K562 (cell line): ENCODE results near the gene TRIM14. TPM values are rescaled to one million over a fixed set of nuclear protein-coding genes. Genes with fewer than 3 reads are reported as not detected.
A peak's percentile ranks its signal among the peaks of the same experiment; 100 is the strongest.

Experiments
- ATAC-seq: fragments of 200-7000 bp; cut with Tn5 transposase; 3 replicates; pipeline ENCODE4 v1.9.1; 2020; ENCODE audit warnings: moderate library complexity
- BruUV-seq: library from RNA; stranded (reverse); fragments of 400-500 nt; replicated peaks from 2 replicates; lab custom pipeline; 2021; lab: Mats Ljungman, UMichigan
- CTCF ChIA-PET: fragments of 300-600 bp; formaldehyde crosslinking; extraction: SDS; loops from one replicate; lab custom pipeline; 2021; ENCODE audit warnings: low intra/inter-chr PET ratio; lab: Yijun Ruan, JAX
- POLR2A ChIA-PET: fragments of 300-600, 350-650 bp; sonication (Branson Sonifier 250); formaldehyde crosslinking; extraction: SDS; loops from one replicate; lab custom pipeline; 2021; ENCODE audit warnings: antibody characterized with exemption, inconsistent platforms; lab: Yijun Ruan, JAX
- DNase-seq, 4 experiments: peaks; one replicate each; pipeline versions ENCODE4 v3.0.0 to v3.0.0-alpha.2; 2011 to 2018; ENCODE audit warnings: low spot score in 3 of 4, mixed read lengths in 3 of 4; ENCODE audit errors: extremely low read depth in 1 of 4
- FAIRE-seq: peaks from 2 replicates; lab custom pipeline; 2011; peaks lifted over from hg19 to GRCh38; lab: Jason Lieb, UNC
- H2AFZ ChIP-seq: 2 replicates; pipeline ENCODE4 v1.6.0; 2011; ENCODE audit warnings: low read depth, low read length, control low read depth, inconsistent platforms
- H3K27ac ChIP-seq: fragments of 200-600 bp; 3 replicates; pipeline ENCODE4 v1.8.0; 2011; ENCODE audit warnings: low read depth, mild to moderate bottlenecking, control low read depth, inconsistent platforms, low read length, moderate library complexity, mixed read lengths; ENCODE audit errors: extremely low read depth
- H3K27me3 ChIP-seq, 2 experiments: fragments of 300-600 bp in 1 of 2; 2 replicates in 1 of 2; 3 replicates in 1 of 2; pipeline versions ENCODE4 v1.6.0 to v1.8.0; 2011; ENCODE audit warnings: inconsistent platforms in 2 of 2, low read length in 2 of 2, mild to moderate bottlenecking in 1 of 2, mixed read lengths in 1 of 2, moderate library complexity in 1 of 2; ENCODE audit not compliant: control insufficient read depth in 2 of 2, insufficient read depth in 2 of 2
- H3K36me3 ChIP-seq: fragments of 300-600 bp; 3 replicates; pipeline ENCODE4 v1.8.0; 2011; ENCODE audit warnings: mild to moderate bottlenecking, low read length, inconsistent platforms; ENCODE audit not compliant: control insufficient read depth, insufficient read depth
- H3K4me1 ChIP-seq, 2 experiments: fragments of 200-600 bp in 1 of 2; replicated peaks in 1 of 2; 2 replicates in 1 of 2; 3 replicates in 1 of 2; pipeline versions ENCODE4 v1.5.1 to v1.8.0; 2011; ENCODE audit warnings: inconsistent platforms in 2 of 2, low read length in 2 of 2, mild to moderate bottlenecking in 1 of 2, mixed read lengths in 1 of 2, moderate library complexity in 1 of 2; ENCODE audit not compliant: control insufficient read depth in 2 of 2, insufficient read depth in 2 of 2
- H3K4me2 ChIP-seq: 2 replicates; pipeline ENCODE4 v1.6.1; 2011; ENCODE audit warnings: low read length, control low read depth, inconsistent platforms, mixed read lengths; ENCODE audit not compliant: insufficient read depth
- H3K4me3 ChIP-seq: fragments of 200-600 bp; sonication (generic), shearing (Covaris generic); 2 replicates; pipeline ENCODE4 v1.5.1; 2016; ENCODE audit warnings: control low read depth, inconsistent platforms
- H3K79me2 ChIP-seq: fragments of 200-600 bp; 3 replicates; pipeline ENCODE4 v1.8.0; 2011; ENCODE audit warnings: low read length, inconsistent platforms; ENCODE audit not compliant: control insufficient read depth, insufficient read depth
- H3K9ac ChIP-seq, 2 experiments: 2 replicates each; pipeline versions ENCODE4 v1.6.0 to v1.6.1; 2011; ENCODE audit warnings: low read depth in 2 of 2, low read length in 2 of 2, control low read depth in 1 of 2, inconsistent platforms in 1 of 2, mild to moderate bottlenecking in 1 of 2, mixed read lengths in 1 of 2; ENCODE audit not compliant: insufficient read depth in 1 of 2
- H3K9me1 ChIP-seq: one replicate; pipeline ENCODE4 v1.6.0; 2011; ENCODE audit warnings: inconsistent platforms, mild to moderate bottlenecking, low read length, moderate library complexity; ENCODE audit not compliant: control insufficient read depth, insufficient read depth
- H3K9me3 ChIP-seq: replicated peaks from 2 replicates; pipeline ENCODE4 v1.5.1; 2011; ENCODE audit warnings: low read depth, low read length, inconsistent platforms; ENCODE audit not compliant: control insufficient read depth, insufficient read depth
- H4K20me1 ChIP-seq: replicated peaks from 2 replicates; pipeline ENCODE4 v1.6.1; 2011; ENCODE audit warnings: low read length, inconsistent platforms, mixed read lengths; ENCODE audit not compliant: control insufficient read depth, insufficient read depth
- CBX5 ChIP-seq: IDR thresholded peaks from 2 replicates; pipeline ENCODE4 v1.6.1; 2014; ENCODE audit warnings: low read depth, borderline replicate concordance
- FOXK2 ChIP-seq, 2 experiments: fragments of 450-650 bp; IDR thresholded peaks in 1 of 2; conservative IDR thresholded peaks in 1 of 2; 2 replicates each; pipeline ENCODE4 v1.6.1; 2016; ENCODE audit warnings: low read depth in 2 of 2, mild to moderate bottlenecking in 1 of 2
- NONO ChIP-seq, 2 experiments: fragments of 200-400 bp in 1 of 2; fragments of 450-650 bp in 1 of 2; formaldehyde crosslinking in 1 of 2; IDR thresholded peaks; 2 replicates each; pipeline ENCODE4 v1.6.1; 2017; ENCODE audit warnings: low read depth in 2 of 2, mild to moderate bottlenecking in 2 of 2, moderate library complexity in 2 of 2, low read length in 1 of 2
- POLR3A ChIP-seq: IDR thresholded peaks from 2 replicates; pipeline ENCODE4 v1.6.1; 2011; ENCODE audit warnings: borderline replicate concordance, mild to moderate bottlenecking, moderate library complexity; ENCODE audit not compliant: insufficient read length, insufficient read depth; ENCODE audit errors: extremely low read depth
- RBFOX2 ChIP-seq: fragments of 200-400 bp; formaldehyde crosslinking; IDR thresholded peaks from 2 replicates; pipeline ENCODE4 v1.6.1; 2017; ENCODE audit warnings: low read depth, mild to moderate bottlenecking, low read length, moderate library complexity
- SIRT6 ChIP-seq: IDR thresholded peaks from one replicate; pipeline ENCODE4 v1.6.1; 2012; ENCODE audit warnings: low read depth, mild to moderate bottlenecking, control low read depth, inconsistent platforms, low read length, moderate library complexity
- TAF15 ChIP-seq: fragments of 200-400 bp; formaldehyde crosslinking; IDR thresholded peaks from 2 replicates; pipeline ENCODE4 v1.6.1; 2017; ENCODE audit warnings: mild to moderate bottlenecking, low read depth, low read length, moderate library complexity
- TBP ChIP-seq: optimal IDR thresholded peaks from 2 replicates; pipeline ENCODE3; 2011; ENCODE audit warnings: low read depth, low read length, improper control_type of control experiment
- TEAD4 ChIP-seq, 2 experiments: sonication (generic) in 1 of 2; formaldehyde crosslinking in 1 of 2; IDR thresholded peaks; 2 replicates each; pipeline versions ENCODE4 v1.6.1 to v1.8.0; 2012 to 2022; ENCODE audit warnings: borderline replicate concordance in 1 of 2, inconsistent platforms in 1 of 2, low read length in 1 of 2, mild to moderate bottlenecking in 1 of 2, missing genetic modification reagents in 1 of 2
- ZNF449 ChIP-seq: fragments of 250-450 bp; sonication (Bioruptor Pico); IDR thresholded peaks from 2 replicates; pipeline ENCODE4 v1.8.0; 2022; ENCODE audit warnings: moderate library complexity, mild to moderate bottlenecking, inconsistent platforms
- ZNF609 ChIP-seq: sonication (generic); formaldehyde crosslinking; IDR thresholded peaks from 2 replicates; pipeline ENCODE4 v1.8.1; 2023; ENCODE audit warnings: missing genetic modification reagents, mild to moderate bottlenecking, borderline replicate concordance
- WGBS: fragments of 100-300 bp; shearing (Covaris generic); methylation state at CpG from one replicate; pipeline ENCODE4 v1.1.6; 2016; ENCODE audit warnings: low coverage, mixed read lengths; ENCODE audit not compliant: insufficient coverage; ENCODE audit errors: missing lambda C conversion rate; 5-methylcytosine and 5-hydroxymethylcytosine counted together
- in situ Hi-C: fragments of 300-500 bp; cut with MboI; formaldehyde crosslinking; loops from 4 replicates; pipeline ENCODE4 v1.15.0; 2018; ENCODE audit warnings: inconsistent platforms, mixed read lengths
- intact Hi-C: fragments of 100-400 bp; cut with micrococcal nuclease; formaldehyde crosslinking; loops from 2 replicates; pipeline ENCODE4 v1.14.2; 2022
- polyA plus RNA-seq, 8 experiments: library from polyadenylated mRNA; depleted of rRNA in 4 of 8; stranded (reverse) in 5 of 8; unstranded in 3 of 8; fragments of >200 nt; fragmentation: Nextera tagmentation in 2 of 8; fragmentation: Illumina TruSeq in 1 of 8; extraction: Ambion mirVana in 2 of 8; extraction: Trizol in 1 of 8; gene quantifications; 2 replicates each; pipeline versions ENCODE4 v1.2.1 to v1.2.3, GENCODE V29; 2011 to 2014; ENCODE audit warnings: inconsistent platforms in 1 of 8, missing spikeins in 1 of 8
- total RNA-seq, 7 experiments: library from RNA; depleted of rRNA in 6 of 7; stranded (reverse); fragments of >200 nt in 6 of 7; fragmentation: Illumina TruSeq in 2 of 7; extraction: Trizol in 2 of 7; gene quantifications; 2 replicates each; pipeline versions ENCODE4 v1.2.1 to v1.2.3, GENCODE V29; 2011 to 2021; ENCODE audit warnings: low replicate concordance in 1 of 7

Gene TRIM14
- total and polyA plus RNA-seq, 9 of the 15 experiments (the other 6 are each of a cell fraction or from before 2014, with no cell fraction given): 7.6 to 41.0 (median 17.9) TPM

- 0 out of 2 replicates have a peak, but pooled peaks have one; percentile 62 for TF ChIP-seq ZNF449
These were observed 69.5 kb downstream of the TRIM14 start (continued) for GRCh38 chr9:98049288-98050072.

GRCh38 chr9:98047002-98047401, 72.0 kb downstream of the TRIM14 start:
- Histone ChIP-seq H4K20me1 (no peaks in the 10 kb centered on the region), H2AFZ (peak overlapping the region; percentile 34; the same call in 1 of the 2 replicates), H3K9me1 (no peaks in the 10 kb centered on the region), H3K36me3 (peaks cover 52% of the 10 kb centered on the region), H3K27me3 (no peaks in the 10 kb centered on the region), H3K4me1 (peaks cover 12 to 19% of the 10 kb centered on the region in 2 experiments; a peak in 3 of 5 replicates), H3K27ac (peak overlapping the region; percentile 90), H3K9ac (peak overlapping the region in 1 of 2 experiments; percentile 92; a peak in 2 of 4 replicates), H3K4me2 (peak overlapping the region; percentile 76), H3K9me3 (peaks cover 4% of the 10 kb centered on the region; the same call in 1 of the 2 replicates), H3K79me2 (peaks cover 68% of the 10 kb centered on the region), H3K4me3 (peak overlapping the region; percentile 55)
- FAIRE-seq (peak; percentile 23), ATAC-seq (peak; percentile 67), DNase-seq (peak in 1 of 4 experiments; percentile 75)
- ChIA-PET CTCF (no interaction called here), POLR2A (interaction anchor here (0.6 to 4.7 kb wide), 22 partner anchors 10 to 1005 kb away, joined by 3 to 57 read pairs (median 4); partner anchors contain the start of genes CORO2A, NANS, TBC1D2 and TMOD1)
- intact Hi-C loops (loop anchor here (5.0 kb wide), 2 partner anchors 60 to 125 kb away; partner anchors contain the start of gene TRMO), in situ Hi-C loops (no loop called here)
- WGBS: 4% methylated on average over 4 of the region's 5 CpGs
- BruUV-seq: no TSS peak
- TF ChIP-seq TBP: peak; percentile 68
- TF ChIP-seq CBX5: no peak
- TF ChIP-seq POLR3A: no peak
- no peak for TF ChIP-seq ZNF609
- peak; percentile 58 for TF ChIP-seq RBFOX2
- TF ChIP-seq SIRT6: no peak
- TF ChIP-seq TAF15: no peak
- peak in 1 of 2 experiments; percentile 66; a peak in 1 of 4 replicates for TF ChIP-seq NONO (IDR thresholded peaks at IDR 0.05; ENCODE audit: low read depth in 2 of 2, low read length in 1 of 2)
- no peak for TF ChIP-seq FOXK2 (conservative IDR thresholded peaks at IDR 0.05 in 1 of 2, IDR thresholded peaks at IDR 0.05 in 1 of 2; ENCODE audit: low read depth in 2 of 2)
- peak; percentile 7; the same call in 1 of the 2 replicates for TF ChIP-seq TEAD4 (IDR thresholded peaks at IDR 0.05; ENCODE audit: low read length)
- no peak for TF ChIP-seq TEAD4 (CRISPR knock-in tag; IDR thresholded peaks at IDR 0.05; ENCODE audit: borderline replicate concordance)
